ENCODE data around the gene ARHGAP33. TPM values are rescaled to one million over a fixed set of nuclear protein-coding genes. Genes with fewer than 3 reads are reported as not detected.
A peak's percentile ranks its signal among the peaks of the same experiment; 100 is the strongest.

The ARHGAP33 gene
- total and polyA plus RNA-seq, 4 donors = 13.6 to 183 (median 92.5) TPM

GRCh38 chr19:35777086-35777841, 1.9 kb downstream of the ARHGAP33 start:
- H3K27ac ChIP-seq (ENCODE audit: low read depth, low read length) = peak overlapping the region; percentile 48
- DNase-seq (ENCODE audit: low read depth in 4 of 6, low spot score in 6 of 6) = peak in 2 of 6 donors; percentile 19 to 43

GRCh38 chr19:35777961-35778360, 2.6 kb downstream of the ARHGAP33 start:
- H3K27ac ChIP-seq (ENCODE audit: low read depth, low read length) = peak overlapping the region; percentile 48
- no peak for DNase-seq (ENCODE audit: low read depth in 4 of 6, low spot score in 6 of 6)
- H3K9me3 ChIP-seq (ENCODE audit: control insufficient read depth, insufficient read depth, low read length) = no peaks in the 10 kb centered on the region
- H3K4me3 ChIP-seq (ENCODE audit: low read depth, low read length) = no peak overlapping the region
- H3K4me1 ChIP-seq (ENCODE audit: control insufficient read depth, insufficient read depth, low read length) = peaks cover 39% of the 10 kb centered on the region
- H3K36me3 ChIP-seq (ENCODE audit: control insufficient read depth, insufficient read depth, low read length) = peaks cover 57% of the 10 kb centered on the region
- 73% methylated on average over 7 of the region's 7 CpGs for WGBS (ENCODE audit: insufficient coverage)
- H3K27me3 ChIP-seq (ENCODE audit: control insufficient read depth, insufficient read depth, low read length) = no peaks in the 10 kb centered on the region

More at GRCh38 chr19:35777086-35777841, 1.9 kb downstream of the ARHGAP33 start:
- H3K4me3 ChIP-seq (ENCODE audit: low read depth, low read length) = no peak overlapping the region
- H3K27me3 ChIP-seq (ENCODE audit: control insufficient read depth, insufficient read depth, low read length) = no peaks in the 10 kb centered on the region
- no peaks in the 10 kb centered on the region for H3K9me3 ChIP-seq (ENCODE audit: control insufficient read depth, insufficient read depth, low read length)
- peaks cover 39% of the 10 kb centered on the region for H3K4me1 ChIP-seq (ENCODE audit: control insufficient read depth, insufficient read depth, low read length)
- WGBS (ENCODE audit: insufficient coverage) = 16% methylated on average over 16 of the region's 19 CpGs
- peaks cover 50% of the 10 kb centered on the region for H3K36me3 ChIP-seq (ENCODE audit: control insufficient read depth, insufficient read depth, low read length)

GRCh38 chr19:35779033-35779432, 3.7 kb downstream of the ARHGAP33 start:
- 91% methylated on average over 8 of the region's 8 CpGs for WGBS (ENCODE audit: insufficient coverage)
- H3K27me3 ChIP-seq (ENCODE audit: control insufficient read depth, insufficient read depth, low read length) = no peaks in the 10 kb centered on the region
- no peak overlapping the region for H3K4me3 ChIP-seq (ENCODE audit: low read depth, low read length)
- H3K4me1 ChIP-seq (ENCODE audit: control insufficient read depth, insufficient read depth, low read length) = peaks cover 39% of the 10 kb centered on the region
- no peaks in the 10 kb centered on the region for H3K9me3 ChIP-seq (ENCODE audit: control insufficient read depth, insufficient read depth, low read length)
- no peak for DNase-seq (ENCODE audit: low read depth in 4 of 6, low spot score in 6 of 6)
- no peak overlapping the region for H3K27ac ChIP-seq (ENCODE audit: low read depth, low read length)
- H3K36me3 ChIP-seq (ENCODE audit: control insufficient read depth, insufficient read depth, low read length) = peaks cover 68% of the 10 kb centered on the region

- WGBS (ENCODE audit: insufficient coverage) = 88% methylated on average over 14 of the region's 16 CpGs
- Histone ChIP-seq H3K36me3 (ENCODE audit: control insufficient read depth, insufficient read depth, low read length) (peaks cover 78% of the 10 kb centered on the region), H3K27ac (ENCODE audit: low read depth, low read length) (no peak overlapping the region)
These were observed 4.7 kb downstream of the ARHGAP33 start for GRCh38 chr19:35780058-35780457.

GRCh38 chr19:35780717-35781116, 5.4 kb downstream of the ARHGAP33 start:
- no peak overlapping the region for H3K4me3 ChIP-seq (ENCODE audit: low read depth, low read length)
- no peak for DNase-seq (ENCODE audit: low read depth in 4 of 6, low spot score in 6 of 6)
- 95% methylated on average over 18 of the region's 20 CpGs for WGBS (ENCODE audit: insufficient coverage)
- H3K36me3 ChIP-seq (ENCODE audit: control insufficient read depth, insufficient read depth, low read length) = peaks cover 85% of the 10 kb centered on the region
- no peak overlapping the region for H3K27ac ChIP-seq (ENCODE audit: low read depth, low read length)
- H3K9me3 ChIP-seq (ENCODE audit: control insufficient read depth, insufficient read depth, low read length) = no peaks in the 10 kb centered on the region
- H3K4me1 ChIP-seq (ENCODE audit: control insufficient read depth, insufficient read depth, low read length) = peaks cover 31% of the 10 kb centered on the region
- H3K27me3 ChIP-seq (ENCODE audit: control insufficient read depth, insufficient read depth, low read length) = no peaks in the 10 kb centered on the region

More at GRCh38 chr19:35780058-35780457, 4.7 kb downstream of the ARHGAP33 start:
- Histone ChIP-seq H3K4me1 (ENCODE audit: control insufficient read depth, insufficient read depth, low read length) (peaks cover 32% of the 10 kb centered on the region), H3K27me3 (ENCODE audit: control insufficient read depth, insufficient read depth, low read length) (no peaks in the 10 kb centered on the region), H3K4me3 (ENCODE audit: low read depth, low read length) (no peak overlapping the region), H3K9me3 (ENCODE audit: control insufficient read depth, insufficient read depth, low read length) (no peaks in the 10 kb centered on the region)
- DNase-seq (ENCODE audit: low read depth in 4 of 6, low spot score in 6 of 6) = no peak

GRCh38 chr19:35781650-35782049, 6.3 kb downstream of the ARHGAP33 start:
- Histone ChIP-seq H3K4me1 (ENCODE audit: control insufficient read depth, insufficient read depth, low read length) (peaks cover 25% of the 10 kb centered on the region), H3K27ac (ENCODE audit: low read depth, low read length) (no peak overlapping the region), H3K9me3 (ENCODE audit: control insufficient read depth, insufficient read depth, low read length) (no peaks in the 10 kb centered on the region), H3K27me3 (ENCODE audit: control insufficient read depth, insufficient read depth, low read length) (no peaks in the 10 kb centered on the region), H3K4me3 (ENCODE audit: low read depth, low read length) (no peak overlapping the region), H3K36me3 (ENCODE audit: control insufficient read depth, insufficient read depth, low read length) (peaks cover 94% of the 10 kb centered on the region)
- no peak for DNase-seq (ENCODE audit: low read depth in 4 of 6, low spot score in 6 of 6)
- WGBS (ENCODE audit: insufficient coverage) = 56% methylated on average over 9 of the region's 9 CpGs

- Histone ChIP-seq H3K36me3 (ENCODE audit: control insufficient read depth, insufficient read depth, low read length) (peaks cover 99% of the 10 kb centered on the region), H3K4me1 (ENCODE audit: control insufficient read depth, insufficient read depth, low read length) (peaks cover 15% of the 10 kb centered on the region), H3K27me3 (ENCODE audit: control insufficient read depth, insufficient read depth, low read length) (no peaks in the 10 kb centered on the region), H3K4me3 (ENCODE audit: low read depth, low read length) (no peak overlapping the region), H3K27ac (ENCODE audit: low read depth, low read length) (no peak overlapping the region), H3K9me3 (ENCODE audit: control insufficient read depth, insufficient read depth, low read length) (no peaks in the 10 kb centered on the region)
- no peak for DNase-seq (ENCODE audit: low read depth in 4 of 6, low spot score in 6 of 6)
- 93% methylated on average over 9 of the region's 12 CpGs for WGBS (ENCODE audit: insufficient coverage)
These were observed 7.2 kb downstream of the ARHGAP33 start for GRCh38 chr19:35782589-35782988.

- Histone ChIP-seq H3K27ac (ENCODE audit: low read depth, low read length) (no peak overlapping the region), H3K9me3 (ENCODE audit: control insufficient read depth, insufficient read depth, low read length) (no peaks in the 10 kb centered on the region), H3K36me3 (ENCODE audit: control insufficient read depth, insufficient read depth, low read length) (peaks cover 99% of the 10 kb centered on the region), H3K4me3 (ENCODE audit: low read depth, low read length) (no peak overlapping the region), H3K4me1 (ENCODE audit: control insufficient read depth, insufficient read depth, low read length) (peaks cover 4% of the 10 kb centered on the region), H3K27me3 (ENCODE audit: control insufficient read depth, insufficient read depth, low read length) (no peaks in the 10 kb centered on the region)
- 70% methylated on average over 18 of the region's 28 CpGs for WGBS (ENCODE audit: insufficient coverage)
- DNase-seq (ENCODE audit: low read depth in 4 of 6, low spot score in 6 of 6) = peak in 1 of 6 donors; percentile 1
These were observed 8.4 kb downstream of the ARHGAP33 start for GRCh38 chr19:35783469-35784434.

- DNase-seq (ENCODE audit: low read depth in 4 of 6, low spot score in 6 of 6) = no peak
- Histone ChIP-seq H3K36me3 (ENCODE audit: control insufficient read depth, insufficient read depth, low read length) (peaks cover 100% of the 10 kb centered on the region), H3K9me3 (ENCODE audit: control insufficient read depth, insufficient read depth, low read length) (no peaks in the 10 kb centered on the region), H3K27ac (ENCODE audit: low read depth, low read length) (no peak overlapping the region), H3K4me1 (ENCODE audit: control insufficient read depth, insufficient read depth, low read length) (no peaks in the 10 kb centered on the region), H3K27me3 (ENCODE audit: control insufficient read depth, insufficient read depth, low read length) (no peaks in the 10 kb centered on the region), H3K4me3 (ENCODE audit: low read depth, low read length) (no peak overlapping the region)
- WGBS (ENCODE audit: insufficient coverage) = 61% methylated on average over 39 of the region's 45 CpGs
These were observed 9.4 kb downstream of the ARHGAP33 start for GRCh38 chr19:35784503-35785338.
